DOHH2 (cell line): ENCODE results near the gene AKAP11.

ENCODE experiments used
- H3F3A ChIP-seq: fragments of 200-600 bp; sonication (generic), shearing (Covaris generic); 2 replicates; pipeline ENCODE4 v1.6.0; 2016; ENCODE audit warnings: antibody characterized with exemption, mild to moderate bottlenecking; ENCODE audit not compliant: control insufficient read depth, insufficient read depth
- H3K27ac ChIP-seq: fragments of 200-600 bp; sonication (generic); 2 replicates; pipeline ENCODE4 v1.5.1; 2014; ENCODE audit warnings: low read depth, mild to moderate bottlenecking, low read length, moderate library complexity
- H3K27me3 ChIP-seq: fragments of 200-600 bp; sonication (generic); 2 replicates; pipeline ENCODE4 v1.6.1; 2014; ENCODE audit warnings: mild to moderate bottlenecking, low read length, mixed read lengths; ENCODE audit not compliant: control insufficient read depth
- H3K36me3 ChIP-seq: fragments of 200-600 bp; sonication (generic); 2 replicates; pipeline ENCODE4 v1.6.1; 2014; ENCODE audit warnings: mild to moderate bottlenecking, low read length, moderate library complexity, mixed read lengths; ENCODE audit not compliant: control insufficient read depth
- H3K4me1 ChIP-seq: fragments of 200-600 bp; sonication (generic); 2 replicates; pipeline ENCODE4 v1.6.1; 2014; ENCODE audit warnings: mild to moderate bottlenecking, low read length, mixed read lengths; ENCODE audit not compliant: control insufficient read depth
- H3K4me2 ChIP-seq: fragments of 200-600 bp; sonication (generic); 2 replicates; pipeline ENCODE4 v1.6.0; 2014; ENCODE audit warnings: mild to moderate bottlenecking, low read length, moderate library complexity
- H3K4me3 ChIP-seq: fragments of 200-600 bp; sonication (generic); 2 replicates; pipeline ENCODE4 v1.5.1; 2014; ENCODE audit warnings: mild to moderate bottlenecking, low read length, mixed read lengths
- H3K79me2 ChIP-seq: fragments of 200-600 bp; sonication (generic); 2 replicates; pipeline ENCODE4 v1.6.1; 2014; ENCODE audit warnings: mild to moderate bottlenecking, low read length, mixed read lengths; ENCODE audit not compliant: control insufficient read depth
- H3K9me2 ChIP-seq: fragments of 200-600 bp; sonication (generic); replicated peaks from 2 replicates; pipeline ENCODE4 v1.6.1; 2014; ENCODE audit warnings: mild to moderate bottlenecking, low read length, mixed read lengths; ENCODE audit not compliant: control insufficient read depth
- H3K9me3 ChIP-seq: fragments of 200-600 bp; sonication (generic); 2 replicates; pipeline ENCODE4 v1.6.1; 2014; ENCODE audit warnings: antibody characterized with exemption, low read length, mixed read lengths; ENCODE audit not compliant: control insufficient read depth, insufficient read depth
- H4K20me1 ChIP-seq: fragments of 200-600 bp; sonication (generic); 2 replicates; pipeline ENCODE4 v1.6.0; 2014; ENCODE audit warnings: low read depth, mild to moderate bottlenecking, antibody characterized with exemption, low read length, moderate library complexity; ENCODE audit not compliant: control insufficient read depth, insufficient read depth
- EZH2phosphoT487 ChIP-seq: fragments of 200-600 bp; sonication (generic); IDR thresholded peaks from 2 replicates; pipeline ENCODE4 v1.6.1; 2017; ENCODE audit warnings: borderline replicate concordance, mild to moderate bottlenecking, antibody characterized with exemption, low read length, moderate library complexity, mixed read lengths
- TF ChIP-seq, protein P1 (sequence below): fragments of 200-600 bp; sonication (generic); IDR thresholded peaks from one replicate; pipeline ENCODE4 v1.5.1; 2014; ENCODE audit warnings: antibody characterized with exemption, mild to moderate bottlenecking, low read depth, low read length; ENCODE audit not compliant: poor library complexity, severe bottlenecking

AKAP11 gene

DNA sequence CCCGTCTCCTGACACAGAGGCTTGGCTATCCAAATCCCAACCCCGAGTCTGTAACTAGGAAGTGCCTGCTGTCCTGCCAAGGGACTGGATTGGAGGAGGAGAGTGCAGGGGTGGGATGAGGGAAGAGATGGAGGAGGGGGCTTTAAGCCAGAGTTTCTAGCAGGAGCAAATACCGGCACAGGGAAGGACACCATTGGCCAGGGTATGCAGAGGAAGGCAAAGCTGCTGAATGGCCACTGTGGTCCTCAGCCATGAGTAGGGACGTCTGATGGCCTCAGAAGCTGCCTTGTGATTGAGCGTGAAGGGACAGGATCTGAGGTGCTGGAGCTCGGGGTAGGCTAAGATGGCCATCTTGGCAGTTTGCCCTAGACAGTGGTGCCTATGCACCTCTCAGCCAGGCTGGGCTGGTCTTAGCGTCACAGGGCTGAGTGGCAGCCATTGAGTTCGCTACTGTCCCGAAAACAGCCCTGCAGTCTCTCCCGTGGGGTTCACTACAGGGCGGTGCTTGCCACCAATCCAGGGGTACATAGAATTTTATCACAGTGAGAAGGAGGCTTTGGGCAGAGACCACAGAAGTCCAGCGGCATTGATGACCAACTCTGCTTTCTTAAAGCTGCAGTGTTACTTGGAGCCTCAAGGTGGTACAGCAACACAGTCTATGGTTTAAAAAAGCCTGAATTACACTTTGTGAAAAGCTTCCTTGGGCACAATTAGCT is 61.8 kb downstream of the AKAP11 start:
- H3K4me1 ChIP-seq, result no peaks in the 10 kb centered on the region

DNA sequence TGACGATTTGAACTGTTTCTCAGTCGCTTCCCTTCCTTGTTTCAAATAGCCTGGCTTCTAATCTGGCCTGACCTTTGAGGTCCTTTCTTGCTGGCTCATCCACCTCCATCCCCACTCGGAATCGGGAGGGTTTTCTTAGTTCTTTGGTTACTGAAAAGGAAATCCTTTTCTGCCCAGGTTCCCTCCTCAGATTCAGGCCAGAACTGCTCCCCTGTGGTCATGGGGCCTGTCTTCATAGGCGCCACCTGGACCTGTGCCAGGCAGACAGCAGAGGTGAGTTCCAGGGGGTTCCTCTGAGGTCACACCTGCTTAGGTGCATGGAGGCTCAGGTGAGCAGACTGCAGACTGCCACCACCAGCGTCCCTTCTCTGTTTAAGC is 62.4 kb downstream of the AKAP11 start:
- no peaks in the 10 kb centered on the region for H3K79me2 ChIP-seq
- no peak overlapping the region for H3K4me3 ChIP-seq
- no peaks in the 10 kb centered on the region for H4K20me1 ChIP-seq
- no peaks in the 10 kb centered on the region for H3K36me3 ChIP-seq
- no peak overlapping the region for H3K4me2 ChIP-seq
- 0 out of 2 replicates have a peak, but pooled peaks cover 2% of the 10 kb centered on the region for H3K27me3 ChIP-seq
- no peaks in the 10 kb centered on the region for H3F3A ChIP-seq
- H3K4me1 ChIP-seq, result no peaks in the 10 kb centered on the region
- no peaks in the 10 kb centered on the region for H3K9me3 ChIP-seq
- H3K27ac ChIP-seq, result no peak overlapping the region
- TF ChIP-seq, protein P1, sequence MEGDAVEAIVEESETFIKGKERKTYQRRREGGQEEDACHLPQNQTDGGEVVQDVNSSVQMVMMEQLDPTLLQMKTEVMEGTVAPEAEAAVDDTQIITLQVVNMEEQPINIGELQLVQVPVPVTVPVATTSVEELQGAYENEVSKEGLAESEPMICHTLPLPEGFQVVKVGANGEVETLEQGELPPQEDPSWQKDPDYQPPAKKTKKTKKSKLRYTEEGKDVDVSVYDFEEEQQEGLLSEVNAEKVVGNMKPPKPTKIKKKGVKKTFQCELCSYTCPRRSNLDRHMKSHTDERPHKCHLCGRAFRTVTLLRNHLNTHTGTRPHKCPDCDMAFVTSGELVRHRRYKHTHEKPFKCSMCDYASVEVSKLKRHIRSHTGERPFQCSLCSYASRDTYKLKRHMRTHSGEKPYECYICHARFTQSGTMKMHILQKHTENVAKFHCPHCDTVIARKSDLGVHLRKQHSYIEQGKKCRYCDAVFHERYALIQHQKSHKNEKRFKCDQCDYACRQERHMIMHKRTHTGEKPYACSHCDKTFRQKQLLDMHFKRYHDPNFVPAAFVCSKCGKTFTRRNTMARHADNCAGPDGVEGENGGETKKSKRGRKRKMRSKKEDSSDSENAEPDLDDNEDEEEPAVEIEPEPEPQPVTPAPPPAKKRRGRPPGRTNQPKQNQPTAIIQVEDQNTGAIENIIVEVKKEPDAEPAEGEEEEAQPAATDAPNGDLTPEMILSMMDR, result no peak
- no peak for TF ChIP-seq EZH2phosphoT487
- no peaks in the 10 kb centered on the region for H3K9me2 ChIP-seq

More for the DNA sequence above, 61.8 kb downstream of the AKAP11 start:
- Histone ChIP-seq H3K9me3 (no peaks in the 10 kb centered on the region), H3K79me2 (no peaks in the 10 kb centered on the region), H3K4me2 (no peak overlapping the region), H3K9me2 (no peaks in the 10 kb centered on the region), H3K4me3 (no peak overlapping the region), H4K20me1 (no peaks in the 10 kb centered on the region), H3K27me3 (0 out of 2 replicates have a peak, but pooled peaks cover 2% of the 10 kb centered on the region), H3F3A (no peaks in the 10 kb centered on the region), H3K27ac (no peak overlapping the region), H3K36me3 (no peaks in the 10 kb centered on the region)
- TF ChIP-seq EZH2phosphoT487, result no peak
- TF ChIP-seq, protein P1, result peak; percentile 43

DNA sequence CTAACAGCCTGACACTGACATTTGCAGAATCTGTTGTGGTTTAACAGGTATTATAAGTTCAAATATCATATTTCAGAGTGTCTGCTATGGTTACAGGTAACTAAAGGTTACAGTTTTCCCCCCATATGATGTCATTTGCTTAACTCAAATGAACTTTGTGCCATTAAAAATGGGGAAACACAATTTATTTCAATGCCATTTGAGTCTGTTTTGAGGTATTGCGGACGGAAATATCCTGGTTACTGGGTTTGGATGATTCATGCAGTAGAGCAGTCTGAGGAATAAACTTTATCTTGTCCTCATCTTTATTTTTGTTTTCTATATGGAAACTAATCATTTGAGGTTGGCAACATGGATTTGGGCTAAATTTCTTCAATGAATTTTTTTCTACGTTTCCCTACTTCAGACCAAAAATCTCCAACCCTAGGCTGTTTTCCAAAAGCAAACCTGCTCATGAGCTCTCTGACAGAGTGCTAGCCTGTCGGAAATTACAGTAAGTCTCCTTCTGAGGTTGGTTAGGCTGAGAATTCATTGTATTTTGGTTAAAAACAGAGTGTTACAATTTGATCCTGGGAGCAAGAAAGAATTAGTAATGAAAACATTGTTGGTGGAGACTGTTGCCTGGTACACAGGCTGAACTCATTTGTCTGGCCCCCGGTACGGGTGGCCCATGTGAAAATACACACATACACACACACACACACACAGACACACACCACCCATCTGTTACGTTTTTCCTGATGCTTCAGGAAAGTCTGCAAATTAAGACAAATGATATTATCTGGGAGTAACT is 66.1 kb downstream of the AKAP11 start:
- H3K27me3 ChIP-seq, result 0 out of 2 replicates have a peak, but pooled peaks cover 2% of the 10 kb centered on the region
- H3K27ac ChIP-seq, result no peak overlapping the region
- no peaks in the 10 kb centered on the region for H3K9me3 ChIP-seq
- no peaks in the 10 kb centered on the region for H3K4me1 ChIP-seq
- no peaks in the 10 kb centered on the region for H3F3A ChIP-seq
- no peak for TF ChIP-seq EZH2phosphoT487
- TF ChIP-seq, protein P1, result no peak
- no peaks in the 10 kb centered on the region for H4K20me1 ChIP-seq
- no peak overlapping the region for H3K4me2 ChIP-seq
- no peaks in the 10 kb centered on the region for H3K79me2 ChIP-seq
- no peak overlapping the region for H3K4me3 ChIP-seq
- H3K36me3 ChIP-seq, result no peaks in the 10 kb centered on the region
- no peaks in the 10 kb centered on the region for H3K9me2 ChIP-seq
